Measurements from ENCODE around the gene PARD3B. TPM values are rescaled to one million over a fixed set of nuclear protein-coding genes. Genes with fewer than 3 reads are reported as not detected.

Gene PARD3B
- total RNA-seq, 2 donors from 2014 or later: 15.0 to 17.8 TPM

GRCh38 chr2:204535764-204536163 lies 9.5 kb upstream of the PARD3B start:
- 85 to 90% methylated on average over 1 of the region's 1 CpG for WGBS, 2 donors
- DNase-seq (no peak), ATAC-seq (no peak)
- no peak for TF ChIP-seq POLR2A (IDR thresholded peaks at IDR 0.05)
- TF ChIP-seq CTCF (IDR thresholded peaks at IDR 0.05): no peak
- intact Hi-C loops (cut with DNase I): no loop called here
- H3K9me3 ChIP-seq: no peaks in the 10 kb centered on the region
- H3K36me3 ChIP-seq (replicated peaks in 1 of 2; ENCODE audit: insufficient read depth in 1 of 2, low read depth in 2 of 2): no peaks in the 10 kb centered on the region
- no peak overlapping the region for H3K27ac ChIP-seq
- peaks cover 4% of the 10 kb centered on the region for H3K4me1 ChIP-seq
- H3K27me3 ChIP-seq: no peaks in the 10 kb centered on the region
- no peak overlapping the region for H3K4me3 ChIP-seq

- ATAC-seq (no peak), DNase-seq (peak in 3 of 4 donors; percentile 15 to 45 (median 39))
- no peak overlapping the region for H3K4me3 ChIP-seq
- peaks cover 4% of the 10 kb centered on the region for H3K4me1 ChIP-seq
- H3K36me3 ChIP-seq (replicated peaks in 1 of 2; ENCODE audit: insufficient read depth in 1 of 2, low read depth in 2 of 2): no peaks in the 10 kb centered on the region
- WGBS, 2 donors: 58 to 60% methylated on average over 10 of the region's 10 CpGs
- no peak overlapping the region for H3K27ac ChIP-seq
- intact Hi-C loops (cut with DNase I): no loop called here
- H3K9me3 ChIP-seq: no peaks in the 10 kb centered on the region
- H3K27me3 ChIP-seq: no peaks in the 10 kb centered on the region
- no peak for TF ChIP-seq CTCF (IDR thresholded peaks at IDR 0.05)
- no peak for TF ChIP-seq POLR2A (IDR thresholded peaks at IDR 0.05)
Observed at GRCh38 chr2:204538182-204539018, 6.9 kb upstream of the PARD3B start.

GRCh38 chr2:204539019-204539385 lies 6.3 kb upstream of the PARD3B start:
- Histone ChIP-seq H3K4me3 (no peak overlapping the region), H3K27ac (no peak overlapping the region), H3K36me3 (replicated peaks in 1 of 2; ENCODE audit: insufficient read depth in 1 of 2, low read depth in 2 of 2) (no peaks in the 10 kb centered on the region), H3K4me1 (no peaks in the 10 kb centered on the region), H3K9me3 (no peaks in the 10 kb centered on the region), H3K27me3 (no peaks in the 10 kb centered on the region)
- WGBS, 2 donors: 85 to 94% methylated on average over 1 of the region's 1 CpG
- DNase-seq (no peak), ATAC-seq (no peak)
- intact Hi-C loops (cut with DNase I): no loop called here
- no peak for TF ChIP-seq CTCF (IDR thresholded peaks at IDR 0.05)

DNA sequence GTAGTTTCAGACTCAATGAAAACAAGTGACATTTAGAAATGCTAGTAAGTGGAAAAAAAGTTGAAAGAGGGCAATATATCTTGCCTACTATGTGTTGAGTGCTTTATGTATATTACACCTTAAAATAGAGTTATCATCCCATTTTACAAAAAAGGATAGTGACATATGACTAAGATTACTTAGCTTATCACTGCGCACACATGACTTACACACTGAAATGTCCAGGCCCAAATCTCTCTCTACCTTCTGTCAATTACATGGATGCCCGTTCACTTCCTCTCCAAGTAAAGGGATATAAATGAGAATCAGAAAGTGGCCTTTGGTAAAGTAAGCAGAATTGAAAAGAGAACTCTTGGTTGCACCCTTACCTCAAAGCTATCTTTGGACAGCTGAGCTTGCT lies 3.6 kb upstream of the PARD3B start:
- no peak overlapping the region for H3K27ac ChIP-seq
- no peaks in the 10 kb centered on the region for H3K27me3 ChIP-seq
- no peak overlapping the region for H3K4me3 ChIP-seq
- DNase-seq (no peak), ATAC-seq (no peak)
- intact Hi-C loops (cut with DNase I): no loop called here
- H3K36me3 ChIP-seq (replicated peaks in 1 of 2; ENCODE audit: insufficient read depth in 1 of 2, low read depth in 2 of 2): no peaks in the 10 kb centered on the region
- TF ChIP-seq CTCF (IDR thresholded peaks at IDR 0.05): no peak
- no peak for TF ChIP-seq POLR2A (IDR thresholded peaks at IDR 0.05)
- peaks cover 4% of the 10 kb centered on the region for H3K4me1 ChIP-seq
- H3K9me3 ChIP-seq: no peaks in the 10 kb centered on the region
- WGBS, 2 donors: 85 to 90% methylated on average over 2 of the region's 2 CpGs
